Activated naive CD4-positive, alpha-beta T cell treated with anti-CD3 and anti-CD28 coated beads, Interleukin-2, amount 50 U/mL, for 24 hours (primary cell): ENCODE data around the gene LMX1B.

ENCODE experiments used
- H3K27ac Mint-ChIP-seq: one replicate; pipeline ENCODE4 v1.8.0; 2021; ENCODE audit warnings: mild to moderate bottlenecking, mixed read lengths
- H3K27me3 Mint-ChIP-seq: one replicate; pipeline ENCODE4 v1.8.0; 2021; ENCODE audit warnings: mixed read lengths
- H3K36me3 Mint-ChIP-seq: one replicate; pipeline ENCODE4 v1.8.0; 2021; ENCODE audit warnings: mixed read lengths
- H3K4me1 Mint-ChIP-seq: one replicate; pipeline ENCODE4 v1.8.0; 2021; ENCODE audit warnings: mixed read lengths
- H3K4me3 Mint-ChIP-seq: one replicate; pipeline ENCODE4 v1.8.0; 2021; ENCODE audit warnings: mild to moderate bottlenecking, mixed read lengths
- H3K9me3 Mint-ChIP-seq: one replicate; pipeline ENCODE4 v1.8.0; 2021; ENCODE audit warnings: mixed read lengths

The LMX1B gene

GRCh38 chr9:126621061-126621918, 7.6 kb downstream of the LMX1B start:
- H3K36me3 Mint-ChIP-seq: no peaks in the 10 kb centered on the region
- no peak overlapping the region for H3K4me3 Mint-ChIP-seq
- no peak overlapping the region for H3K27ac Mint-ChIP-seq
- H3K4me1 Mint-ChIP-seq: peaks cover 18% of the 10 kb centered on the region
- peaks cover 53% of the 10 kb centered on the region for H3K27me3 Mint-ChIP-seq
- no peaks in the 10 kb centered on the region for H3K9me3 Mint-ChIP-seq

- Mint-ChIP-seq H3K4me1 (peaks cover 20% of the 10 kb centered on the region), H3K9me3 (no peaks in the 10 kb centered on the region), H3K27ac (no peak overlapping the region), H3K36me3 (no peaks in the 10 kb centered on the region), H3K27me3 (peaks cover 52% of the 10 kb centered on the region), H3K4me3 (no peak overlapping the region)
Measured at GRCh38 chr9:126621919-126622735, 8.4 kb downstream of the LMX1B start.

- H3K36me3 Mint-ChIP-seq: no peaks in the 10 kb centered on the region
- H3K4me3 Mint-ChIP-seq: no peak overlapping the region
- H3K9me3 Mint-ChIP-seq: no peaks in the 10 kb centered on the region
- H3K27ac Mint-ChIP-seq: no peak overlapping the region
- H3K4me1 Mint-ChIP-seq: peaks cover 16% of the 10 kb centered on the region
- H3K27me3 Mint-ChIP-seq: peaks cover 58% of the 10 kb centered on the region
Measured at GRCh38 chr9:126623314-126623666, 9.6 kb downstream of the LMX1B start.

GRCh38 chr9:126623667-126624478, 10.1 kb downstream of the LMX1B start:
- H3K27me3 Mint-ChIP-seq: peaks cover 60% of the 10 kb centered on the region
- H3K36me3 Mint-ChIP-seq: no peaks in the 10 kb centered on the region
- H3K27ac Mint-ChIP-seq: no peak overlapping the region
- no peaks in the 10 kb centered on the region for H3K9me3 Mint-ChIP-seq
- H3K4me3 Mint-ChIP-seq: no peak overlapping the region
- H3K4me1 Mint-ChIP-seq: peaks cover 13% of the 10 kb centered on the region

GRCh38 chr9:126624479-126624826, 10.7 kb downstream of the LMX1B start:
- H3K4me1 Mint-ChIP-seq: peaks cover 13% of the 10 kb centered on the region
- no peaks in the 10 kb centered on the region for H3K36me3 Mint-ChIP-seq
- peaks cover 64% of the 10 kb centered on the region for H3K27me3 Mint-ChIP-seq
- H3K9me3 Mint-ChIP-seq: no peaks in the 10 kb centered on the region
- no peak overlapping the region for H3K4me3 Mint-ChIP-seq
- no peak overlapping the region for H3K27ac Mint-ChIP-seq

GRCh38 chr9:126624912-126625311, 11.2 kb downstream of the LMX1B start:
- Mint-ChIP-seq H3K9me3 (no peaks in the 10 kb centered on the region), H3K4me3 (peak overlapping the region; percentile 57), H3K36me3 (no peaks in the 10 kb centered on the region), H3K27me3 (peaks cover 64% of the 10 kb centered on the region), H3K27ac (no peak overlapping the region), H3K4me1 (peaks cover 13% of the 10 kb centered on the region)

GRCh38 chr9:126625329-126626126, 11.8 kb downstream of the LMX1B start:
- Mint-ChIP-seq H3K36me3 (no peaks in the 10 kb centered on the region), H3K27me3 (peaks cover 60% of the 10 kb centered on the region), H3K27ac (no peak overlapping the region), H3K4me3 (peak overlapping the region; percentile 78), H3K4me1 (peaks cover 13% of the 10 kb centered on the region), H3K9me3 (no peaks in the 10 kb centered on the region)

- H3K4me3 Mint-ChIP-seq: peak overlapping the region; percentile 78
- H3K36me3 Mint-ChIP-seq: no peaks in the 10 kb centered on the region
- peaks cover 13% of the 10 kb centered on the region for H3K4me1 Mint-ChIP-seq
- no peaks in the 10 kb centered on the region for H3K9me3 Mint-ChIP-seq
- H3K27me3 Mint-ChIP-seq: peaks cover 54% of the 10 kb centered on the region
- no peak overlapping the region for H3K27ac Mint-ChIP-seq
Measured at GRCh38 chr9:126626127-126626925, 12.6 kb downstream of the LMX1B start.

GRCh38 chr9:126626926-126627233, 13.2 kb downstream of the LMX1B start:
- no peaks in the 10 kb centered on the region for H3K9me3 Mint-ChIP-seq
- peaks cover 53% of the 10 kb centered on the region for H3K27me3 Mint-ChIP-seq
- H3K4me3 Mint-ChIP-seq: peak overlapping the region; percentile 9
- H3K36me3 Mint-ChIP-seq: no peaks in the 10 kb centered on the region
- no peak overlapping the region for H3K27ac Mint-ChIP-seq
- H3K4me1 Mint-ChIP-seq: peaks cover 13% of the 10 kb centered on the region

- Mint-ChIP-seq H3K27me3 (peaks cover 47% of the 10 kb centered on the region), H3K4me1 (peaks cover 13% of the 10 kb centered on the region), H3K9me3 (no peaks in the 10 kb centered on the region), H3K27ac (no peak overlapping the region), H3K36me3 (no peaks in the 10 kb centered on the region), H3K4me3 (no peak overlapping the region)
Measured at GRCh38 chr9:126628146-126628545, 14.4 kb downstream of the LMX1B start.

GRCh38 chr9:126628969-126629674, 15.4 kb downstream of the LMX1B start:
- Mint-ChIP-seq H3K4me1 (peaks cover 13% of the 10 kb centered on the region), H3K4me3 (no peak overlapping the region), H3K27me3 (peaks cover 49% of the 10 kb centered on the region), H3K36me3 (no peaks in the 10 kb centered on the region), H3K27ac (peak overlapping the region; percentile 55), H3K9me3 (no peaks in the 10 kb centered on the region)

GRCh38 chr9:126630458-126631237, 16.9 kb downstream of the LMX1B start:
- Mint-ChIP-seq H3K9me3 (no peaks in the 10 kb centered on the region), H3K27me3 (peaks cover 46% of the 10 kb centered on the region)

GRCh38 chr9:126631254-126631653, 17.5 kb downstream of the LMX1B start:
- H3K4me1 Mint-ChIP-seq: peaks cover 3% of the 10 kb centered on the region
- no peak overlapping the region for H3K27ac Mint-ChIP-seq
- H3K9me3 Mint-ChIP-seq: no peaks in the 10 kb centered on the region
- H3K27me3 Mint-ChIP-seq: peaks cover 45% of the 10 kb centered on the region
- H3K4me3 Mint-ChIP-seq: no peak overlapping the region
- no peaks in the 10 kb centered on the region for H3K36me3 Mint-ChIP-seq

More at GRCh38 chr9:126630458-126631237, 16.9 kb downstream of the LMX1B start:
- H3K4me1 Mint-ChIP-seq: peaks cover 7% of the 10 kb centered on the region
- no peak overlapping the region for H3K4me3 Mint-ChIP-seq
- no peaks in the 10 kb centered on the region for H3K36me3 Mint-ChIP-seq
- no peak overlapping the region for H3K27ac Mint-ChIP-seq
